HG03457 (cell line): ENCODE data around the gene HDAC4.

ENCODE experiments used
- ATAC-seq: cut with Tn5 transposase; IDR thresholded peaks from one replicate; pipeline ENCODE4 v1.9.1; 2021; ENCODE audit warnings: moderate number of reproducible peaks; ENCODE audit not compliant: unreplicated experiment

HDAC4 gene

GRCh38 chr2:239006622-239007285, 394.1 kb downstream of the HDAC4 start:
- ATAC-seq = no peak

GRCh38 chr2:239005586-239005985, 395.2 kb downstream of the HDAC4 start:
- no peak for ATAC-seq

- ATAC-seq = no peak
Measured at GRCh38 chr2:239004274-239005015, 396.4 kb downstream of the HDAC4 start.

- no peak for ATAC-seq
Measured at GRCh38 chr2:239003624-239004273, 397.1 kb downstream of the HDAC4 start.

GRCh38 chr2:239002954-239003623, 397.7 kb downstream of the HDAC4 start:
- no peak for ATAC-seq

- no peak for ATAC-seq
Measured at GRCh38 chr2:239002591-239002953, 398.2 kb downstream of the HDAC4 start.

GRCh38 chr2:239001794-239002193, 399.0 kb downstream of the HDAC4 start:
- no peak for ATAC-seq

GRCh38 chr2:239000500-239001073, 400.2 kb downstream of the HDAC4 start:
- ATAC-seq = no peak

GRCh38 chr2:239000089-239000488, 400.7 kb downstream of the HDAC4 start:
- ATAC-seq = no peak

GRCh38 chr2:238999291-238999741, 401.5 kb downstream of the HDAC4 start:
- ATAC-seq = no peak

- no peak for ATAC-seq
Measured at GRCh38 chr2:238998801-238999200, 402.0 kb downstream of the HDAC4 start.
